ENCODE data around the gene VIPR1.

VIPR1 gene

DNA sequence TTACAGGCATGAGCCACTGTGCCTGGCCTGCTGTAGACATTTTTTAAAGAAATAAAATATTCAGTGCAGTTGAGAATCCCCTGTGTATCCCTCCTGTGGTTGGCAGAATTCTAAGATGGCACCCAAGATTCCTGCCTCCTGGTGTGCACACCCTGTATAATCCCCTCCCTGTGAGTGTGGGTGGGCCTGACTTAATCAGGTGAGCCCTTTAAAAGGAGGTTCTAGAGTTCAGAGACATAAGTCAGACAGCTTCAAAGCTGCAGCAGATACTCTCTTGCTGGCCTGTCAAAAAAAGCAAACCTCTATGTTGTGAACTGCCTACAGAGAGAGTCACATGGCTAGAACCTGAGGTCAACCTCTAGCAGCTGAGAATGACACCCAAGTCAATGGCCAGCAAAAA lies 7.0 kb upstream of the VIPR1 start:
- no peak for DNase-seq

DNA sequence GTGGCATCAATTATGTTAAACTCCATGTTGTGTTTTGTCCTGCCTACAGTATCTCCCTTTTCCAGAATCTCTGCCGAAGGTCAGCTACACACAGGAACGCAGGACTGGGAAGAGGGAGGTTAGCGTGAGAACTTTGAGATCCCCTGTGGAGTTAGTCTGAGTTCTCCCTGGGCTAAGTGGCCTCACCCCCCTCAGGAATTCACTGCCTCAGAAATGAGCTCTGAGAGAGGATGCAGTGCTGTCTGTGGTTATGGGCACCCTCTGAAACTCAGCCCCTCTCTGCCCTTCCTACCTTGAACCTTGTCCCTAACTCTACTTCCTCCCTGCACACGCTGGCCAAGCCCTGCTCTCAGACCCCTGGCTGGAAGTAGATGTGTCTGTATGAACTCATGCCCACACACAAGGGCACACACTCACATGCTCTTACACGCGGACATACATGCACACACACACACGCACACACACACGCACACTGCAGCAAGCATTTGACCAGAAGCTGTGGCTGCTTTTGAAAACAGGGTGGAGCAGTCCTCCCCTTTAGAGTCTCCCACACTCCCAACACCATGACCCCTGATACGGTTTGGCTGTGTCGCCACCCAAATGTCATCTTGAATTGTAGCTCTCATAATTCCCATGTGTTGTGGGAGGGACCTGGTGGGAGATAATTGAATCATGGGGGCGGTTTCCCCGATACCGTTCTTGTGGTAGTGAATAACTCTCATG lies 5.3 kb upstream of the VIPR1 start:
- DNase-seq: no peak

DNA sequence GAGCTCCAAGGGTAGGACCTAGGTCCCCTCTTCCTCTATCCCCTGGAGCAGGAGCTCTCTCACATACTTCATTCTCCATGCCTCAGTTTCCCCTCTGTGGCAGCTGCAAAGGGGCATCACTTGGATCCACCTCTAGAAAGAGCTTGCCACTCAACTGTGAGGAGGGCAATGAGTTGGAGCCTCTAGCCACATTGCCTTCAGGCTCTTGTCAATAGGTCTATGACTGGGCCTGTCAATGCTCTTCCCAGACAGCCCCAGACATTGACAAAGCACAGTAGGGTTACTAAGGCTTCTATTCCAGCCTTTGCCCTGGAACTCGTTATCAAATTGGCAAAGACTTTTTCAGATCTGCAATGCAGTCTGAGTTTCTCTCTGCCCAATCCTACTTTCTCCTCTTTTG lies 4.4 kb upstream of the VIPR1 start:
- no peak for DNase-seq

DNA sequence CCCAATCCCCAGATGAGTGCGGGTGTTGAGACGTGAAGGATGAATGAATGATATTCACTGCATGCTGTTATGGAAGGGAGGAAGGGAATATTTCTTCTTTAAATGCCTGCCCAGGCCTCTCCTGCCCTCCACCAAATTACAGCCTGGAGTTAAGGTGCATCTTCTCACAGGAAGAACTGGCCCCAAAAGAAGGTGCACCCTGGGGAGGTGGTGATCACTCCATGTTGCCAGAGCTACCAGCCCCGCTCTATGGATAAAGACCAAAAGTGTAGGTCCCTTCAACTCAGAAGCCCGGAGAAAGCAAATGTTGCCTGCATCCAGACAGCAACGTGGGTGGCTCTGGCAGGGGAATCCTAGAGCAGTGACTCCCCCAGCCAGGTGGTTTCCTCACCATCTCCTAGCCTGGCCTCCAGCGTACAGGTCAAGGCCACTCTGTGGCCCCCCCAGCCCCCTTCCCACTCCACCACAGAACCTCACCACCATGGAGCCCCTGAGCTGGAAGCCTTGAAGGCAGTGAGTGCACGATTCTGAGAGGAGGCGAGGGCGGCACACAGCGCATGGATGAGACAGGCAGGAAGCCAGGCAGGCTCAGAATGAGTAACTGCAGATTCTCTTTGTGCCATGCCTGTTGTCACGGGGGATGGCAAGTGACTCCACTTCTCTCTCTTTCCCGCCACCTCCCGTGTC lies 3.5 kb upstream of the VIPR1 start:
- no peak for DNase-seq

DNA sequence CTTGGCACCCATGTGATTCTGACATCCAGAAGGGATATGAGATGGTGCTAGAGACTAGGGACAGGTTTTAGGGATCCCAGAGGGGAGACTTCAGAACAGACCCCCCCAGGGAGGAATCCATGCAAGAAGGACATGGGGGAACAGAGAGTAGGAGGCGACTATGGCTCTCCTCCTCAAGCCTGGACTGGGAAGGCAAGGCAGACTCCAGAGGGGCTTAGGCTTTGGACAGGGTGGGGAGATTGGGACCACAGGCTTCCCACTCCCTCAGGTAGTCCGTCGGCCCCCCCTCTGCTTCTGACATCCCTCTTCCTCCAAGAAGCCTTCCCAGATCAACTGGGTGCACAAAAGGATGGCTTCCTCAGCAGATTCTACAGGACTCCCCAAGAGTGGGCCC lies 3.0 kb upstream of the VIPR1 start:
- DNase-seq: no peak

DNA sequence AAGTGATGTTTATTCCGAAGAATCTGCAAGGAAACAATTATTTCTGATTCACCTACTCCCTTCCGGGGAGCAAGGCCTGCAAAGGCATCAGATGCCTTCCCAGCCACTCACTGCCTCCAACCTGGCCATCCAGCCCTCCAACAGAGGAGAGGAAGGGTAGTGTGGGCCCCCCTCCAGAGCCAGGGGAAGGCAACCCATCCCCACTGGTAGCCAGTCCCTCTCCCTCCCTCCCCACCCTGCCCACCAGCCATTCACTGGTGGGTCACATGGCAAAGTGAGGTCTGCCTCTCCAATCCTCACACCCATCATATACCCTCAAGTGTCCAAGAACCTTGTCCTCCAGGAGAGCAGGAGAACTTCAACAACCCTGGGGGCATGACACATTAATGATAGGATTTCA lies 2.4 kb upstream of the VIPR1 start:
- no peak for DNase-seq

DNA sequence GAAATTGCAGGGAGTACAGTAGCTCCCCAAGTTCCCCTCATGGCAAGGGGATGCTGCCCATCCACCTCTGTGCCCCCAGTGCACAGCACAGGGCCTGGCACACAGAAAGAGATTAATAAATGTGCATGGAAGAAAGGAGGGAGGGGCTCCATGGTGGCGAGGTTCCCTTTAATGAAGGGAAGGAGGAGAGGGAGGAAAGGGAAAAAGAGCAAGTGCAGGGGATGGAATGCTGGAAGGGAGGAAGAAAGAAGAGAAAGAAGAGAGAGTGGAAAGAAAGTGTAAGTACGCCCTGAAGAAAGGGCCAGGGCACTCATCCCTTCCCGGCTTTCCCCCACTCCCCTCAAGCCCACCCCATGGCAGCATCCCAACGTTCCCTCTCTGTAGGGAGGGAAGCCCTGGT lies 1.5 kb upstream of the VIPR1 start:
- DNase-seq: no peak

DNA sequence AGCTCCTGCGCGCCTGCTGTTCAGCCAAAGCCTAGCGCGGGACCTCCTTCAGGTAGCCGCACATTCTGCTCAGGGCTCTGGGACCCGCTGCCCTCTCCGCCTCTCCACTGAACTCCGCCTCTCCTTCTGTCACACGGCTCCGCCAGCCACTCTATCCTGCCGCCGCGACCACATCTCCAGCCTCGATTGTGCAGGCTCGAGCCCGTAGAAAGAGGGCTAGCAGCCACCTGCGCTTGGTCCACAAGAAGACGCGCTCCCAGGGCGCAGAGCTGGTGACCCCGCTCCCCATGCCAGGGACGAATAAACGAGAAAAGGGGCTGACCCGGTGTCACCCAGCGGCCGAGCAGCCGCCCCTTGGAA lies 1.1 kb upstream of the VIPR1 start:
- DNase-seq: no peak

DNA sequence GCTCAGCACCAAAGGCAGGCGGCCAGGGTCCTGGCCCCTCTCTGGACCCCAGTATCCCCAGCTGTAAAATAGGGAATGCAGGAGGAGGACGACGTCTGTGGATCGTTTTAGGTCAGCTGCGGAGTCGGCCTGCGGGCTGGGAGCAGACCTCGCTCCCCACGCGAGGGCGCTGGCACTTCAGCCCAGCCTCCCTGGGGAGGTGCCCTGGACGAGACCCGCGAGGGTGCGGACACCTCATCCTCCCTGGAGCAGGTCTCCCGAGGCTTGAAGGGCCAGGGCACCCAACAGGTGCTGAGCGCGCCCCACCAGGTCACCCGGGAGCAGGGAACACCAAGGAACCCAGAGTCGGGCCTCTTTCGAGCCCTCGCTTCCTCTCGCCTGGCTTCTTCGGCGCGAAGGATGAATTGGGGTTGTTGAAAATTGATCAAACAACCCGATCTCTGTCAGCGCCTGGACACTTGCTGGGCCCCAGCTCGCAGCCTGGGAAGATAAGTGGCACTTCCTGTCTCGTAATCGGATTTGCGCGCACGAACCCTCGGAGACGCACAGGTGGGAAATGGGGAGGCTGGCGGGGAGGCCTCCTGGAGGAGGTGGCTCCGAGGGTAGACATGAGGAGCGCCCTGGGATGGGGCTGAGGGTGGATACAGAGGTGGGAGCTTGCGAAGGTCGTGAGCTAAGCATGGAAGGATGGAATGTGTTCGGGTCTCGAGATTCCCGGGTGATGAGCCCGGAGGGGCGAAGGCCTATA lies 588 bp upstream of the VIPR1 start:
- DNase-seq: peak; percentile 2

DNA sequence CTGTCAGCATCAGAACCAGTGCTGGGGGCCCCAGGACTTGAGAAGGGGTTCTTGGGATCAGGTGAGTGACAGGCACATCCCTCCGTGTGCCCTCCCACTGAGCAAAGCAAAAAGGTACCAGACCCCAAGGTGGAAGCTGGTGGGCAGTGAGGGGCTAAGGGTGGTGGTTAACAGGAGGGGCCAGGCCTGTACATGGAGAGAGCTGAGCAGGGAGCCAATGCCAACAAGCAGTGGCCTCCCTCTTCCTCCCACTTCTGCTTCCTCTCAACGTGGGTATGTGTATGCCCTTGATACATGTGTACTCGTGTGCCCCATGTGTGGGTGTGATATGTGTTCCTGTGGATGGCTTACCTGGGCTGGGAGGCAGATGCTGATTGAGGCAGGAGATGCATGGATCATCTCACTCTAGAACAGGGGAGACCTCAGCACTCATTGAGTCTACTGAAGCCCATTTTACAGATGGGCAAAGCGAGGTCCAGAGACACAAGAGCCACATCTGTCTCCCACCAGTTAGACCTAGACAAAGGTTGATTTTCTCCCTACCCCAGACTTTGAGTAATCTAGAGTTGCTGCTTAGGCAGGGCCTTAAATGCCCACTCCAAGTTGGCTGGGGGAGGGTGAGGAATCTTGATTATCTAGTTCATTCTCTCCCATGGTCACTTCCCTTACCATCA lies 945 bp downstream of the VIPR1 start:
- DNase-seq: no peak

DNA sequence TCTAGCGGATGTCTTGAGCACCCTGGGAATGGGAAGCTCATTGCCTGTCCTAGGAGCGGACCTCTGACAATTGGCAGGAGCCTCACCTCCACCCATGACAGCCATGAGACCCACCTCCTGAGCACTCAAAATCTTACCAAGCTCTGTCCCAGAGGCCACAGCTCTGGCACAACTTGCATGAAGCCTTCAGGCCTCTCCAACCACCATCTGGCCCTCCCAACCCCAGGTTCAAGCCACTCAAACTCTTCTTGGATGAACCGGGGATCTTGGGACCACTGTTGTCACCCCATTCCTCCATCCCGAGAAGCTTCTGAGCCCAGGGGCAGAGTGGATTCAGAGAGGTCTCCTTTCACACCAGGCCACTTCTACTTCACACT lies 1.5 kb downstream of the VIPR1 start:
- DNase-seq: no peak

DNA sequence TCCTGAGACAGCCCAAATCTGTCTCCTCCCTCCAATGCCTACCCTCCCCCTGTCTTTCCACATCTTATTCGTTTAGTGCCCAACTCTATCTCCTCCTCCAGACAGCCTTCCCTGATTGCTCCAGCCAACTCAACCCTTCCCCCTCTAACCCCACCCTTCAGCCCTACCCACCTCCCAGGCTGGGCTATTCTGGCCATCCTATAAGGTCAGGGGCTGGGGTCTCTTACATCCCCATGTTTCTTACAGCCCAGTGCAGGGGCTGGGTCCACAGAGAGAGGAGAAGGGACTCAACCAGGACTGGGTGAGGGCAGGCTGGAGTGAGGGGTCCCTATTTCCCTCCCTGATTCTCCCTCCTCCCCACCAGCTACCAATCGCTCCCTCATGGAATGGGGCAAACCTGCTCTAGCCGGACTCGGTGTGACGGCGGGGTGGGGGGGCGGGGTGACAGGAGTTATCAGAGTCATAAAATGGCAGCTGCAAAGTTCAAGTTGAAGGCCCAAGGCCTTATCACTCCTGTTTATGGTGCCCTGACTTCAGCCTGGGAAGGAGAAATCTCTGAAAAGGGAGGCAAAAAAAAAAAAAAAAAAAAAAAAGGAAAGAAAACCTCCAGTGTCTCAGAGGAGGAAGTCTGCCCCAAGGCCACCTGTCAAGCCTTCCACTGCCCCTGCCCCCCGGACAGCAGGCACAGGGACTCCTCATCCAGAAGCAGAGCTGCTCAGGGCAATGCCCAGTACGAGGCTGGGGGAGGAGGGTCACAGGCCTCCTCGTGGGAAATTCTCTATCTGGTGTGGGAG lies 2.1 kb downstream of the VIPR1 start:
- no peak for DNase-seq

DNA sequence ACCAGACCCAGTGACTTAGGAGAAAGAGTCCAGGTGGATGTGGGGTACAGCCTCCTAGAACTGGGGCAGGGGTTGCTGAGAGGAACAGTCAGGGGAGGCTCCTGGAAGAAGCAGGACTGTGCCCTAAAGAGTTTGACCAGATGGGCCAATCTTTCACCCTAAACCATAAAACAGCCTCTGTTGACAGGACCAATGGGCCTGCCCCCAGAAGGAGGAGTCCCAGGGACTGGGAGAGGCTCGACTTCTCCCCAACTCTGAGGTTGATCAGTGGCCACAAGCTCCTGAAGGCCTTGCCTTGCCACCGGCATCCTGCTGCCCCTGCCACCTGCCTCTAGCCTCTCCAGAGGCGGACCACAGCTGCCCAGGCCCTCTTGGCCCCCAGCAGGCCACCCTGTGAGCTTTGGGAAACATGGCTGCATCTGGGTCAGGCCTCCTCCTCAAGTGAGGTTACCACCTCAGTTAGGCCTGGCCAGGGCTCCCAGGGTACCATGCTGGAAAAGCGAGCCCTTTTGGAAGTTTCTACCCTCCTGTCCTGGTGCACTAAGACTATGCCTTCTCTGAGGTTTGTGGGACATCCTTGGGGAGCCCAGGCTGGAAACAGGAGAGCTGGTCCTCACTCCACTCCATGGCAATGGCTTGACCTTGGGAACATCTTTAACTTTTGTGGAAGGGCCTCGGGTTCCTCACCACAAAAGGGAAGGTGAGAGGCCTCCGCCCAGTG lies 2.8 kb downstream of the VIPR1 start:
- DNase-seq: no peak

DNA sequence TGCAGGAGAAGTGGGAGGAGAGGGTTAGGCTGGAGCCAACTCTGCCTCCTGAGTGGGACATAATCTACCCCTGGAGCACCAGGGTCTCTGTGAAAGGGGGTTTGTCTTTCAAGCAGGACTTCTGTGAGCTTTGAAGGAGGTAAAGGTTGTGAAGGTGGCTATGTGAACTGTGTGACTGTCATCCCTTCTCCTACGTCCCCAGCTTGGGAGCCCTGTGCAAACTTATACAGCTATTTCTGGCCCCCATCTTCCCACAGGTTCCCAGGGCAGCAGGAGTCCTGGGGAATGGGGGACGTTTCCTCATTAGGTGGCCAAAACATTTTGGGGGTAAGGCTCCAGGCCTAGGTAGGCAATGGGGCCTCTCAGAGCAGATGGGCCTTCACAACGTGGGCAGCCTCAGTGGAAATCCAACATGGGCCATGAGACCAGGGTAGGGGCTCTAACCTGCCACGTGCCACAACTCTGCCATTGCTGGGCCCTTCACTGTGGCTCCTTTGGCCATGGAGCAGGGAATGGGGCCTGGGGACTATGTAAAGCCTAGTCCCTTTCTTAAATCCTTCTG lies 3.5 kb downstream of the VIPR1 start:
- no peak for DNase-seq

DNA sequence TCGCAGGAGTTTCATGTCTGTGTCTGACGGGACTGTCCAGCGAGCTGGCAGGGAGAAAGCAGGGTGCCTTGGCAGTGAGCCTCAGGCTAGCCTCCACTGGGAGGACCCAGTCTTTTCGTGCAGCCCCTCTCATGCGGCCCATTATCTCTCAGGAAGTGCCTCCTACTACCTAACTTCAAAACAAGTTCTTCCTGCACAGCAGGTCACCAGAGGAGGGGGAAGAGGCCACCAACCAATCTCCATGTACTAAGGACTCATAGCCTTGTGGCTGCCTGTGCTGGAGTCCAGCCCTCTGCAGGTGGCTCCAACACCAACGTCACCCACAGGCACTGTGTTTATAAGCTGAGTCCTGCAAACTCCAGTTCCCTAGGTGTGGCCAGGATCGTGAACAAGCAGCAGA lies 4.8 kb downstream of the VIPR1 start:
- DNase-seq: no peak

DNA sequence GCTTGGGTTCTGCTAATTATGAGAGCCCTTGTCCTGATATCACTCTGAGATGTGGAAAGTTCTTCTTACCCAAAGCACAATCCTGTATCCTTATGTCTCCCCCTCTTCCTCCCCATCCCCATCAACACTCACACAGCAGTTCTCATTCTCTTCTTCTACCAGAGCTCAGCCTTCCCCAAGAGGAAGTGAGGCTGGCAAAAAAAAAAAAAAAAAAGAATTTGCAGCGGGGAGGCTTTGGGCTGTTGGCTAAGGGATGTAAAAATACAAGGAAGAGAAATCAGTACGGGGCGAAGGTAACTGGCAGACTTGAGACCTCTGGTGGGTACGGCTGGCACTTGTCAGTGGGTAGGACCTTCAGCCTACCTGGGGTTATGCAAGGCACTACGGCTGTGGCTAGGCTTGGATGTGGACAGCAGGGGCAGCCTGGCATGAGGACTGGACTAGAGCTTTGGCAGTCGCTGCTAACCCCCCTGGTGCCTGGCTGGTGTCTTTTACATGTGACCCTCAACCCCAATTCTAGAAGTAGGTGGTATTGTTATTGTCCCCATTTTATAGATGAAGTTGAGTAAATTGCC lies 5.4 kb downstream of the VIPR1 start:
- no peak for DNase-seq

DNA sequence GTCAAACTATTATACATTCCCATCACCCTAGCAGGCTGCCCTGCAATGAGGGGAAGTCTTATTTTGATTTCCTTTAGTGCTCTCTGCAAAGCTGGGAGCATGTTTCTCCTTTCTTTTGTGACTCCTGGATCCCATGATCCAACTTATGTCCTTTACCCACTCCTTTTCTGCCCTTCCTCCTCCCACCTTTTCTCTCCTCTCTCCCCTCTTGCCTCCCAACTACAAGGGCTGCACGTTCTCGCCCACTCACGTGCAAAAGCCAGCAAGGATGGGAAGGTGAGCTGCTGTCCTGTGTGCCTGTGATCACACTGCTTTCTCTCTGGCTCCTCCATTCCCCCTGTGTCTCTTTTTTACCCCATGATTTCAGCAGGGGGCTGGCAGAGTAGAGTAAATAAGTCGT lies 6.1 kb downstream of the VIPR1 start:
- DNase-seq: no peak

DNA sequence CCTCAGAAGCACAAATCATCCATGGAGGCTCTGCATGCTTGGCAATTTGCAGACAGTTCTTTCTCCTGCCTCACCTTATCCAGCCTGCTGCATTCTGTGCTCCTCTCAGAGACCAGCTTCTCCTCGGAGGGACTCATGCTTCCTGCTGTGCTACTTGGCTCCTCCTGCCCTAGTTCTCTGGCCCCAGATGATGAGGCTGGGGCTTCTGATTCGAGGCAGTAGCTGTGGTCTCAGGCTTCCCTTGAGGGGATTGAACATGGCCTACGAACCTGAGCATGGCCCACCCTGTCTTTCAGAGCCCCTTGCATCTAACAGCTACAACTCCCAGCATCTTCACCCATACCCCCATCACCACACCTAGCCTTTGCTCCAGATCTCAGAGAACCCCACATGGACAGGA lies 6.7 kb downstream of the VIPR1 start:
- DNase-seq: no peak

DNA sequence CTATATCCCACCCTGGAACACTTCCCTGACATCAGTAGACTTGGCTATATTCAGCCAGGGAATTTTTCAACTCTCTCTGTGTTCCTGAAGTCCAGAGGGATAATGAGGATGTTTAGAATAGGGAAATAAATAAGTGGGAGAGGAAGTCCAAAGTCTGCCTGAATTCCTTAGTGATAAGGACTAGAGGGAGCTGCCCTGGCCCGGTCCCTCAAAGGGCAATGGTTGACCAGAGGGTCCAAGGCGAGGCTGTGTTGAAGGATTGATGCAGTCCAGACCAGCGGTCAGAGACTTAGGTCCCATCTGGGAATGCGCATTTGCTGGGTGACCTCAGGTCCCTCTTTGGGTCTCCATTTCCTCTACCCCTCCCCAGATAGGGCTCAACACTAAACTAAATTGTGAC lies 7.9 kb downstream of the VIPR1 start:
- no peak for DNase-seq

DNA sequence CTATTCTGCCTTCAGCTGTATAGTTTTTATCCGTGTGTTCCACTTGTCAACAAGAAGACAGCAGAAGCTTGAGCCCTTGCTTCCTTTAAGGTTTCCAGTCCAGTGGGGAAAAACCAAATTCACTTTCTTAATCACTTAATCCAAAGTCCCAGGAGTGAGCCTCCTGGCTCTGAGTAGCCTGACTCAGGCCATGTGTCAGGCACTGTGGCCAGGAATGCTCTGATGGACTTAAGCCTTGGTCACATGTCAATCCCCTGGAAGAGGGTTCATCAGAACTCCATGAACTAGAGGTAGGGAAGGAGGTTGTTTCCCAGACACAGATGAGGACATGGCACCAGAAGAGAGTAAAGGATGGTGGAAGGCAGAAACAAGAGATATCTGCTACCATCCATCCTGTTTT lies 8.8 kb downstream of the VIPR1 start:
- no peak for DNase-seq

DNA sequence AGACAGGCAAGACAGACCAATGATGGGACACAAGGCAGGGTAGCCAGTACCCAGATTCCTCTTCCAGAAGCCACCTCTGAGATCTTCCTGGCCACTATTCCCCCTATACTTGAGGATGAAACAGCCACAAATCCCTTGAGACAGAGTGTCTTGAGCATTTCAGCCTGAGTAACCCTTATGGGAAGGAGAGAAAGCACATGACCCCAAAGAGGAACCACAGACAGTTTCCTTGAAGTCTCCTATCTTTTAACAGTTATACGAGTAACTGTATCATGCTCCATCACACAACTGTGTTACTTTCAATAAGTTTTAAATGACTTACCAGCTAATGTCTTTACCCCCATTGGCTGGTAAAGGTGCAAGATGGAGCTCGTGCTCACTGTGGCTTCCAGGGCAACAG lies 9.3 kb downstream of the VIPR1 start:
- DNase-seq: no peak

DNA sequence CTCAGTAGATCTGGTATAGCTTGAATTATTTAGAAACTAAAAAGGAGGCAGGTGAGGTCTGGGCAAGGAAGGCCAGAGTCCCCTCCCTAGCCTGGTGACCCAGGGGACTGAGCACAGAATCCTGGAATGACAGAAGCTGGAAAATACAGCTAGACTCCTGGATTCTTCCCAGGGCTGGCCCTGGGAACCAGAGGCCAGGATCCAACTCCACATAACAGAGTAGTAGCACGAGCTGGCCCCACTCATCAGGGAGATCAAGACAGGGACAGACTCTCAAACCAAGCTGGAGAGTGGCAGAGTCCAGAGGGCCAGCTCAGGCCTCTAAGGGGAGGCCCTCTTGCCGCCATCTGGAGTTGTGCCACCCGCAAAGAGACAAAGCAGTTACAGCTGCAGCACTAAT lies 10.7 kb downstream of the VIPR1 start:
- DNase-seq: no peak

All from NCI-H774 (cell line).